ENCODE data around the gene EHHADH.

EHHADH gene

DNA sequence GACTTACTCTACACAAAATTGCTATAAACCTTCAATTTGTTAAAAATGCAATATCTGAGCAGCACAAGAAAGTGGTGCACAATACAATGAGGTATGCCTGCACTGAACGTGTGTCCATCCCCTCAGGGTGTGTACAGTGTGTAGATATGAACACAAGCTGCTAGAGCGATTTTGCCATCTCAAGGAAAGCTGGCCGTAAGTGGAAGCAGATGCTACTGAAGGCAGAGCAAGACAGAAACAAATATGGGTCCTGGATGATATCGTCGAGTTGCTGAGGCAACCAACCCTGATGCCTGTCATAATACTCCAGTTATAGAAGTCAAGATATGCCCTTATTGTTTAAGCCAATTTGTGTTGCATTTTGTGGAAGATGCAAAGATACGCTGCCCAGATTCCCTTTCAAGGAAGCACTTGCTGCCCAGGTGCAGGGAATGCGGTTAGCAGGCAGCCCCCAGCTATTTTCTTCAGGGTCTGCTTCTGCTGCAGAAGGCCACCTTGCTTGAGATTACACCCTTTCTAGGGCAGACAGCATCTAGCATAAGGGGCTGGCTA lies 25.8 kb upstream of the EHHADH start:
- Histone ChIP-seq H3K4me2 (ENCODE audit: low read length, poor library complexity, severe bottlenecking) (no peak overlapping the region), H2BK15ac (ENCODE audit: low read depth, poor library complexity, severe bottlenecking) (no peak overlapping the region), H2BK12ac (ENCODE audit: low read length in 2 of 2) (peak overlapping the region in 1 of 2 experiments; percentile 2), H3K27ac (ENCODE audit: low read length, poor library complexity, severe bottlenecking) (no peak overlapping the region), H3K9me3 (ENCODE audit: control insufficient read depth, low read length) (no peaks in the 10 kb centered on the region), H3K23ac (ENCODE audit: low read length in 2 of 2) (no peak overlapping the region), H3K4me1 (ENCODE audit: control insufficient read depth, insufficient read depth, low read depth, low read length) (peaks cover 3% of the 10 kb centered on the region), H3K18ac (ENCODE audit: low read depth in 1 of 2, low read length in 2 of 2) (no peak overlapping the region), H4K91ac (ENCODE audit: low read length) (peak overlapping the region; percentile 32), H2AK5ac (ENCODE audit: low read length, severe bottlenecking) (no peak overlapping the region), H3K36me3 (ENCODE audit: control insufficient read depth in 1 of 2, insufficient read depth in 2 of 2, low read depth in 1 of 2, low read length in 2 of 2) (no peaks in the 10 kb centered on the region), H3K14ac (ENCODE audit: low read length in 2 of 2) (no peak overlapping the region), H3K4ac (ENCODE audit: low read depth in 1 of 2, low read length in 2 of 2) (no peak overlapping the region), H2BK5ac (ENCODE audit: low read depth, low read length, poor library complexity, severe bottlenecking) (no peak overlapping the region), H3K79me1 (replicated peaks; ENCODE audit: low read length, poor library complexity, severe bottlenecking) (peaks cover 4% of the 10 kb centered on the region), H2BK120ac (ENCODE audit: low read depth, low read length) (no peak overlapping the region), H3K4me3 (ENCODE audit: insufficient read depth in 1 of 2, low read depth in 1 of 2, low read length in 2 of 2) (no peak overlapping the region), H3K9ac (ENCODE audit: low read length) (no peak overlapping the region), H4K8ac (ENCODE audit: low read length) (no peak overlapping the region), H2AFZ (ENCODE audit: low read depth, low read length) (no peak overlapping the region), H3K27me3 (ENCODE audit: control insufficient read depth in 1 of 2, insufficient read depth in 1 of 2, low read length in 2 of 2) (no peaks in the 10 kb centered on the region)
- no peak for DNase-seq
- WGBS, result 86% methylated on average over 7 of the region's 7 CpGs

DNA sequence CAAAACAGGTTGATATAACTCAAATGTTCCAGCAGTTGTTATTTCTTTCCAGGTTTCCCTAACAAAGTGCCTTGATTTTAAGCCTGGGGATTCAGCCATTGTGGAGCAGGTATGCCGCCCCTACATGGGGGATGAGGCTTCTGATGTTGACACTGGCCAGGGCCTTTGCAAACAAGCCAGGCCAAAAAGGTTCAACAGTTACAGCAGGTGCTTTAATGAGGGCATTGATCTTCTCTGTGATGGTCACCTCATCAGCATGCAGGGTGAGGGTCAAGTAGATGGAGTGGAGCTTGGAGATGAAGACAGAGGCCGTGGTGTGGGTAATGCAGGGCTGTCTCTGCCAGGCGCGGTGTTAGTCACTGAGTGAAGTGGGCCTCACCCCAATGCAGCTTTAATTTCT lies 22.6 kb upstream of the EHHADH start:
- 84% methylated on average over 4 of the region's 4 CpGs for WGBS
- Histone ChIP-seq H2BK15ac (ENCODE audit: low read depth, poor library complexity, severe bottlenecking) (no peak overlapping the region), H3K9me3 (ENCODE audit: control insufficient read depth, low read length) (no peaks in the 10 kb centered on the region), H3K14ac (ENCODE audit: low read length in 2 of 2) (no peak overlapping the region), H3K4ac (ENCODE audit: low read depth in 1 of 2, low read length in 2 of 2) (no peak overlapping the region), H2BK12ac (ENCODE audit: low read length in 2 of 2) (no peak overlapping the region), H2BK5ac (ENCODE audit: low read depth, low read length, poor library complexity, severe bottlenecking) (no peak overlapping the region), H3K4me3 (ENCODE audit: insufficient read depth in 1 of 2, low read depth in 1 of 2, low read length in 2 of 2) (no peak overlapping the region), H3K23ac (ENCODE audit: low read length in 2 of 2) (no peak overlapping the region), H3K9ac (ENCODE audit: low read length) (no peak overlapping the region), H3K79me1 (replicated peaks; ENCODE audit: low read length, poor library complexity, severe bottlenecking) (no peaks in the 10 kb centered on the region), H3K4me2 (ENCODE audit: low read length, poor library complexity, severe bottlenecking) (no peak overlapping the region), H3K36me3 (ENCODE audit: control insufficient read depth in 1 of 2, insufficient read depth in 2 of 2, low read depth in 1 of 2, low read length in 2 of 2) (no peaks in the 10 kb centered on the region), H3K27me3 (ENCODE audit: control insufficient read depth in 1 of 2, insufficient read depth in 1 of 2, low read length in 2 of 2) (peaks cover 0 to 11% of the 10 kb centered on the region in 2 experiments), H2BK120ac (ENCODE audit: low read depth, low read length) (no peak overlapping the region), H4K91ac (ENCODE audit: low read length) (no peak overlapping the region), H3K4me1 (ENCODE audit: control insufficient read depth, insufficient read depth, low read depth, low read length) (no peaks in the 10 kb centered on the region), H2AK5ac (ENCODE audit: low read length, severe bottlenecking) (no peak overlapping the region), H4K8ac (ENCODE audit: low read length) (no peak overlapping the region), H3K27ac (ENCODE audit: low read length, poor library complexity, severe bottlenecking) (no peak overlapping the region), H2AFZ (ENCODE audit: low read depth, low read length) (no peak overlapping the region), H3K18ac (ENCODE audit: low read depth in 1 of 2, low read length in 2 of 2) (no peak overlapping the region)
- DNase-seq, result no peak

DNA sequence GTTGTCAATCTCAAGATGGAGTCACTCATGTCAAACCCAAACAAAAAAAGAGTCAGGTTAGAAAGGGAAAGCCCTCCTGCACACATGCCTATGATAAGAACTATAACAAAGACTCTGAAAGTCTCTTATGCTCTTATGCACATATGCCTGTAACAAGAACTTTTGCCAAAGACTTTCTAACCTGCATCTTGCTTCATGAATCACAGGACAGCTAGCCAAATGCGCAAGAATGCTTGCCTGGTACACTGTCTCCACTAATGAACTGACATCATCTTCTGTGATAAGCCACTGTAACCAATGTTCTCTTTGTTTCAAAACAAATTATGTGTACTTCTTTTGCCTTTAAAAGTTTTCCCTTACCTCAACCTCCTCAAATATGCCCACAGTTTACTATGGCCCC lies 18.2 kb upstream of the EHHADH start:
- Histone ChIP-seq H2BK120ac (ENCODE audit: low read depth, low read length) (no peak overlapping the region), H3K79me1 (replicated peaks; ENCODE audit: low read length, poor library complexity, severe bottlenecking) (no peaks in the 10 kb centered on the region), H4K8ac (ENCODE audit: low read length) (no peak overlapping the region), H3K27me3 (ENCODE audit: control insufficient read depth in 1 of 2, insufficient read depth in 1 of 2, low read length in 2 of 2) (peaks cover 8 to 45% of the 10 kb centered on the region in 2 experiments), H3K23ac (ENCODE audit: low read length in 2 of 2) (no peak overlapping the region), H3K4me2 (ENCODE audit: low read length, poor library complexity, severe bottlenecking) (no peak overlapping the region), H2BK5ac (ENCODE audit: low read depth, low read length, poor library complexity, severe bottlenecking) (no peak overlapping the region), H2BK12ac (ENCODE audit: low read length in 2 of 2) (no peak overlapping the region), H3K36me3 (ENCODE audit: control insufficient read depth in 1 of 2, insufficient read depth in 2 of 2, low read depth in 1 of 2, low read length in 2 of 2) (no peaks in the 10 kb centered on the region), H2AFZ (ENCODE audit: low read depth, low read length) (no peak overlapping the region), H3K4me3 (ENCODE audit: insufficient read depth in 1 of 2, low read depth in 1 of 2, low read length in 2 of 2) (no peak overlapping the region), H3K9ac (ENCODE audit: low read length) (no peak overlapping the region), H2AK5ac (ENCODE audit: low read length, severe bottlenecking) (no peak overlapping the region), H2BK15ac (ENCODE audit: low read depth, poor library complexity, severe bottlenecking) (no peak overlapping the region), H3K4ac (ENCODE audit: low read depth in 1 of 2, low read length in 2 of 2) (no peak overlapping the region), H4K91ac (ENCODE audit: low read length) (no peak overlapping the region), H3K9me3 (ENCODE audit: control insufficient read depth, low read length) (no peaks in the 10 kb centered on the region), H3K27ac (ENCODE audit: low read length, poor library complexity, severe bottlenecking) (no peak overlapping the region), H3K14ac (ENCODE audit: low read length in 2 of 2) (no peak overlapping the region), H3K4me1 (ENCODE audit: control insufficient read depth, insufficient read depth, low read depth, low read length) (no peaks in the 10 kb centered on the region), H3K18ac (ENCODE audit: low read depth in 1 of 2, low read length in 2 of 2) (no peak overlapping the region)
- DNase-seq, result no peak
- 96% methylated on average over 1 of the region's 1 CpG for WGBS

DNA sequence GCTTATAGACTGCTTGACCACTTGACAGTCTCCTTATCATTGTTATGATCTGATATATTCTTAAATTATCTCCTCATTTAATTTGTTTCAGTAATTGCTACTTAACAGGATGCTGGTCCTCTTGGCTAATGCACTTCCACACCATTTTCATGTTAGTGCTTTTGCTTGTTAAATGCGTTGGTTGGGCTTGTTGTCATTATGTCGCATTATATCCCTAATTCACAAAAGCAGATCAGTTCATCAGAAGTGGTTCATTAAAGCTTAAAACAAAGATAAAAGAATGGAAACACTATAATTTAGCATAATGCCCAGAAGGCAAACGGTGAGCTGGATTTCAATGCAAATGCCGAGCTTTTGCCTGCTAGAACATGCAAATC lies 17.1 kb upstream of the EHHADH start:
- 88% methylated on average over 2 of the region's 4 CpGs for WGBS
- Histone ChIP-seq H2BK5ac (ENCODE audit: low read depth, low read length, poor library complexity, severe bottlenecking) (no peak overlapping the region), H2AK5ac (ENCODE audit: low read length, severe bottlenecking) (no peak overlapping the region), H3K4me3 (ENCODE audit: insufficient read depth in 1 of 2, low read depth in 1 of 2, low read length in 2 of 2) (no peak overlapping the region), H3K36me3 (ENCODE audit: control insufficient read depth in 1 of 2, insufficient read depth in 2 of 2, low read depth in 1 of 2, low read length in 2 of 2) (no peaks in the 10 kb centered on the region), H3K4me2 (ENCODE audit: low read length, poor library complexity, severe bottlenecking) (no peak overlapping the region), H2BK15ac (ENCODE audit: low read depth, poor library complexity, severe bottlenecking) (no peak overlapping the region), H3K9ac (ENCODE audit: low read length) (no peak overlapping the region), H4K8ac (ENCODE audit: low read length) (no peak overlapping the region), H3K14ac (ENCODE audit: low read length in 2 of 2) (no peak overlapping the region), H3K23ac (ENCODE audit: low read length in 2 of 2) (no peak overlapping the region), H3K18ac (ENCODE audit: low read depth in 1 of 2, low read length in 2 of 2) (no peak overlapping the region), H4K91ac (ENCODE audit: low read length) (no peak overlapping the region), H3K9me3 (ENCODE audit: control insufficient read depth, low read length) (no peaks in the 10 kb centered on the region), H2BK120ac (ENCODE audit: low read depth, low read length) (no peak overlapping the region), H3K4me1 (ENCODE audit: control insufficient read depth, insufficient read depth, low read depth, low read length) (no peaks in the 10 kb centered on the region), H2BK12ac (ENCODE audit: low read length in 2 of 2) (no peak overlapping the region), H3K27me3 (ENCODE audit: control insufficient read depth in 1 of 2, insufficient read depth in 1 of 2, low read length in 2 of 2) (peaks cover 8 to 48% of the 10 kb centered on the region in 2 experiments), H3K79me1 (replicated peaks; ENCODE audit: low read length, poor library complexity, severe bottlenecking) (no peaks in the 10 kb centered on the region), H3K4ac (ENCODE audit: low read depth in 1 of 2, low read length in 2 of 2) (no peak overlapping the region), H2AFZ (ENCODE audit: low read depth, low read length) (no peak overlapping the region), H3K27ac (ENCODE audit: low read length, poor library complexity, severe bottlenecking) (no peak overlapping the region)
- DNase-seq, result no peak

Measured in mesenchymal stem cell (in vitro differentiated cells and primary cell).